Upper lobe of right lung (tissue), 1 donor: ENCODE data around the gene MTHFSD. TPM values are rescaled to one million over a fixed set of nuclear protein-coding genes. Genes with fewer than 3 reads are reported as not detected.

Experiments used
- ATAC-seq: fragments of 200-7000 bp; cut with Tn5 transposase; one replicate; pipeline ENCODE4 v1.9.1; 2020; ENCODE audit warnings: mild to moderate bottlenecking, moderate library complexity
- DNase-seq: peaks from one replicate; pipeline ENCODE4 v3.0.0-alpha.2; 2020
- H3K27ac ChIP-seq: fragments of 200-600 bp; one replicate; pipeline ENCODE4 v1.8.0; 2022
- H3K27me3 ChIP-seq: fragments of 200-600 bp; one replicate; pipeline ENCODE4 v1.8.0; 2022; ENCODE audit warnings: mild to moderate bottlenecking
- H3K36me3 ChIP-seq: fragments of 200-600 bp; one replicate; pipeline ENCODE4 v1.8.0; 2022
- H3K4me1 ChIP-seq: fragments of 200-600 bp; one replicate; pipeline ENCODE4 v1.8.0; 2022
- H3K4me3 ChIP-seq: fragments of 200-600 bp; one replicate; pipeline ENCODE4 v1.8.0; 2022; ENCODE audit warnings: mild to moderate bottlenecking
- H3K9me3 ChIP-seq: fragments of 200-600 bp; one replicate; pipeline ENCODE4 v1.8.0; 2022
- CTCF ChIP-seq: fragments of 200-600 bp; IDR thresholded peaks from one replicate; pipeline ENCODE4 v1.8.0; 2022; ENCODE audit warnings: antibody characterized with exemption
- intact Hi-C: fragments of 100-400 bp; cut with DNase I; formaldehyde crosslinking; loops from one replicate; pipeline ENCODE4 v1.11.0; 2022
- total RNA-seq: library from RNA; stranded (reverse); fragmentation: NEBNext Ultra II Directional; extraction: Animal tissue kit (Norgen Biotek cat#: 25700); gene quantifications from one replicate; pipeline ENCODE4 v1.2.1, GENCODE V29; 2021
- donor health status: DM: no; HTN: yes; CAD: no; lungs with severe emphysema.

Gene MTHFSD
- total RNA-seq, 1 donor from 2014 or later, result 18.7 TPM

GRCh38 chr16:86492267-86492960 lies 62.6 kb downstream of the MTHFSD start:
- TF ChIP-seq CTCF, result no peak
- H3K27ac ChIP-seq, result no peak overlapping the region

GRCh38 chr16:86491640-86492023 lies 63.4 kb downstream of the MTHFSD start:
- ATAC-seq (no peak), DNase-seq (no peak)
- Histone ChIP-seq H3K4me1 (no peaks in the 10 kb centered on the region), H3K27me3 (peaks cover 59% of the 10 kb centered on the region), H3K27ac (no peak overlapping the region), H3K4me3 (no peak overlapping the region), H3K36me3 (no peaks in the 10 kb centered on the region), H3K9me3 (no peaks in the 10 kb centered on the region)
- intact Hi-C loops, result no loop called here
- TF ChIP-seq CTCF, result no peak

More at GRCh38 chr16:86492267-86492960, 62.6 kb downstream of the MTHFSD start:
- no peak for DNase-seq
- Histone ChIP-seq H3K4me1 (no peaks in the 10 kb centered on the region), H3K9me3 (no peaks in the 10 kb centered on the region), H3K27me3 (peaks cover 67% of the 10 kb centered on the region), H3K36me3 (no peaks in the 10 kb centered on the region), H3K4me3 (no peak overlapping the region)
- ATAC-seq, result no peak
- intact Hi-C loops, result no loop called here

GRCh38 chr16:86490859-86491639 lies 64.0 kb downstream of the MTHFSD start:
- Histone ChIP-seq H3K4me1 (no peaks in the 10 kb centered on the region), H3K27ac (no peak overlapping the region), H3K9me3 (no peaks in the 10 kb centered on the region), H3K36me3 (no peaks in the 10 kb centered on the region), H3K27me3 (peaks cover 53% of the 10 kb centered on the region), H3K4me3 (no peak overlapping the region)
- no peak for DNase-seq
- peak; percentile 52 for ATAC-seq
- intact Hi-C loops, result no loop called here
- no peak for TF ChIP-seq CTCF

DNA sequence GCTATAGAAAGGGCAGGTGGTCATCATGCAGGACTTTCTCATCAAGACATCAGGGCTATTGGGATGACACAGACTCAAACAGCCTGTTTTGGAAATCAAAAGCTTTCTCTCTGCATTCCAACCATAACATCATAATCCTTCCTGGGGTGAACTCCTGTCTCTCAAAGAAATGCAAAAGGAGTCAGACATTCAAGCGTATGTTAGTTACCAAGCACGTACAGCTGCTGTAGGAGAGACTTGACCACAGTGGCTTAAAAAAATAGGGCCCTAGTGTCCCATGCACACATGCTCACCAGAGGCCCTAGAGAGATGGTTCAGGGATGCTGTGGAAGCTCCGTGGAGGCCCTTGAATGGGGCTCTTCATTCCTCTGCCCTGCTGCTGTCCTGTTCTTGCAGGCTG lies 69.3 kb downstream of the MTHFSD start:
- H3K4me1 ChIP-seq, result peaks cover 1% of the 10 kb centered on the region

DNA sequence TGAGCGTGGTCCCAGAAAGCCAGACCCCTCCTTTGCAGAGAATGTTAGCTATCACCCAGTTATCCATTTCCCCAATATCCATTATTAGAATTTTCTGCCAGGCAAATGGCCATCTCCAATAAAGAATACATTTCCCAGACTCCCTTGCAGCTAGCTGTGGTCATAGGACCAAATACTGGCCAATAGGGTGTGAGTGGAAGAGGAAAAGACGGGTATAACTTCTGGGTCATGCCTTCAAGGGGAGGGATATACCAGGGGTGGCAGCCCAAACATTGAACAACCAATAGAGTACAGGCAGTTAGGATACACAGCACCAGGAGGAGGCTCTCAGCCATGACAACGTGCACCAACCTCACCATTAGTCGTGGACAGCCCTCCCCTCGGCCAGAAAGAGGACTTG lies 70.8 kb downstream of the MTHFSD start:
- ATAC-seq (no peak), DNase-seq (no peak)
- H3K27me3 ChIP-seq, result peaks cover 3% of the 10 kb centered on the region
- no peak overlapping the region for H3K27ac ChIP-seq
- no peak for TF ChIP-seq CTCF
- no peaks in the 10 kb centered on the region for H3K36me3 ChIP-seq
- no peak overlapping the region for H3K4me3 ChIP-seq
- H3K9me3 ChIP-seq, result peaks cover 6% of the 10 kb centered on the region
- intact Hi-C loops, result no loop called here
- H3K4me1 ChIP-seq, result peaks cover 3% of the 10 kb centered on the region

More for the DNA sequence above, 69.3 kb downstream of the MTHFSD start:
- ATAC-seq (no peak), DNase-seq (no peak)
- TF ChIP-seq CTCF, result no peak
- Histone ChIP-seq H3K27ac (no peak overlapping the region), H3K4me3 (no peak overlapping the region), H3K27me3 (peaks cover 7% of the 10 kb centered on the region), H3K9me3 (peaks cover 6% of the 10 kb centered on the region), H3K36me3 (no peaks in the 10 kb centered on the region)
- intact Hi-C loops, result no loop called here
